Measurements from ENCODE around the gene MYO16.

MYO16 gene

GRCh38 chr13:109123971-109124370 is 494.6 kb downstream of the MYO16 start:
- Mint-ChIP-seq H3K4me1 (no peaks in the 10 kb centered on the region), H3K27me3 (no peaks in the 10 kb centered on the region), H3K27ac (no peak overlapping the region), H3K4me3 (no peak overlapping the region), H3K36me3 (ENCODE audit: low read depth) (no peaks in the 10 kb centered on the region), H3K9me3 (no peaks in the 10 kb centered on the region)
- ATAC-seq, result no peak
- DNase-seq, result no peak

- Mint-ChIP-seq H3K9me3 (no peaks in the 10 kb centered on the region), H3K27me3 (no peaks in the 10 kb centered on the region), H3K27ac (no peak overlapping the region), H3K4me3 (no peak overlapping the region), H3K36me3 (ENCODE audit: low read depth) (no peaks in the 10 kb centered on the region), H3K4me1 (no peaks in the 10 kb centered on the region)
- ATAC-seq (no peak), DNase-seq (no peak)
Observed at GRCh38 chr13:109126178-109126577, 496.8 kb downstream of the MYO16 start.

GRCh38 chr13:109126891-109127641 is 497.7 kb downstream of the MYO16 start:
- Mint-ChIP-seq H3K4me1 (no peaks in the 10 kb centered on the region), H3K36me3 (ENCODE audit: low read depth) (no peaks in the 10 kb centered on the region), H3K27ac (no peak overlapping the region), H3K9me3 (no peaks in the 10 kb centered on the region), H3K27me3 (no peaks in the 10 kb centered on the region), H3K4me3 (no peak overlapping the region)
- ATAC-seq (no peak), DNase-seq (no peak)

- Mint-ChIP-seq H3K4me1 (no peaks in the 10 kb centered on the region), H3K9me3 (no peaks in the 10 kb centered on the region), H3K27me3 (no peaks in the 10 kb centered on the region), H3K4me3 (no peak overlapping the region), H3K36me3 (ENCODE audit: low read depth) (no peaks in the 10 kb centered on the region), H3K27ac (no peak overlapping the region)
- ATAC-seq (no peak), DNase-seq (no peak)
Observed at GRCh38 chr13:109128121-109128520, 498.7 kb downstream of the MYO16 start.

GRCh38 chr13:109130093-109130835 is 500.9 kb downstream of the MYO16 start:
- Mint-ChIP-seq H3K36me3 (ENCODE audit: low read depth) (no peaks in the 10 kb centered on the region), H3K4me1 (no peaks in the 10 kb centered on the region), H3K9me3 (no peaks in the 10 kb centered on the region), H3K27ac (no peak overlapping the region), H3K27me3 (no peaks in the 10 kb centered on the region), H3K4me3 (no peak overlapping the region)
- no peak for DNase-seq
- ATAC-seq, result no peak

GRCh38 chr13:109131698-109132257 is 502.4 kb downstream of the MYO16 start:
- Mint-ChIP-seq H3K9me3 (no peaks in the 10 kb centered on the region), H3K27me3 (no peaks in the 10 kb centered on the region), H3K36me3 (ENCODE audit: low read depth) (no peaks in the 10 kb centered on the region), H3K27ac (no peak overlapping the region), H3K4me1 (no peaks in the 10 kb centered on the region), H3K4me3 (no peak overlapping the region)
- no peak for DNase-seq
- no peak for ATAC-seq

GRCh38 chr13:109135018-109135417 is 505.6 kb downstream of the MYO16 start:
- no peak for ATAC-seq
- no peak for DNase-seq
- Mint-ChIP-seq H3K4me1 (no peaks in the 10 kb centered on the region), H3K4me3 (no peak overlapping the region), H3K9me3 (no peaks in the 10 kb centered on the region), H3K36me3 (ENCODE audit: low read depth) (no peaks in the 10 kb centered on the region), H3K27ac (no peak overlapping the region), H3K27me3 (peaks cover 10% of the 10 kb centered on the region)

GRCh38 chr13:109136873-109137272 is 507.5 kb downstream of the MYO16 start:
- DNase-seq, result no peak
- no peak overlapping the region for H3K27ac Mint-ChIP-seq
- ATAC-seq, result no peak
- peaks cover 17% of the 10 kb centered on the region for H3K27me3 Mint-ChIP-seq
- H3K36me3 Mint-ChIP-seq (ENCODE audit: low read depth), result no peaks in the 10 kb centered on the region
- H3K4me3 Mint-ChIP-seq, result no peak overlapping the region
- no peaks in the 10 kb centered on the region for H3K4me1 Mint-ChIP-seq
- no peaks in the 10 kb centered on the region for H3K9me3 Mint-ChIP-seq

- no peaks in the 10 kb centered on the region for H3K4me1 Mint-ChIP-seq
- no peak for ATAC-seq
- peaks cover 33% of the 10 kb centered on the region for H3K27me3 Mint-ChIP-seq
- H3K9me3 Mint-ChIP-seq, result no peaks in the 10 kb centered on the region
- H3K27ac Mint-ChIP-seq, result no peak overlapping the region
- no peaks in the 10 kb centered on the region for H3K36me3 Mint-ChIP-seq (ENCODE audit: low read depth)
- no peak overlapping the region for H3K4me3 Mint-ChIP-seq
- no peak for DNase-seq
Observed at GRCh38 chr13:109139346-109139745, 509.9 kb downstream of the MYO16 start.

GRCh38 chr13:109140054-109140453 is 510.6 kb downstream of the MYO16 start:
- Mint-ChIP-seq H3K27ac (no peak overlapping the region), H3K27me3 (peaks cover 34% of the 10 kb centered on the region), H3K9me3 (no peaks in the 10 kb centered on the region), H3K4me3 (no peak overlapping the region), H3K36me3 (ENCODE audit: low read depth) (no peaks in the 10 kb centered on the region), H3K4me1 (no peaks in the 10 kb centered on the region)
- no peak for ATAC-seq
- no peak for DNase-seq

- Mint-ChIP-seq H3K9me3 (no peaks in the 10 kb centered on the region), H3K27me3 (peaks cover 38% of the 10 kb centered on the region), H3K36me3 (ENCODE audit: low read depth) (no peaks in the 10 kb centered on the region), H3K4me1 (no peaks in the 10 kb centered on the region), H3K4me3 (no peak overlapping the region), H3K27ac (no peak overlapping the region)
- no peak for DNase-seq
- no peak for ATAC-seq
Observed at GRCh38 chr13:109140479-109141349, 511.3 kb downstream of the MYO16 start.

- no peaks in the 10 kb centered on the region for H3K9me3 Mint-ChIP-seq
- no peaks in the 10 kb centered on the region for H3K36me3 Mint-ChIP-seq (ENCODE audit: low read depth)
- DNase-seq, result no peak
- no peak overlapping the region for H3K27ac Mint-ChIP-seq
- no peak for ATAC-seq
- no peak overlapping the region for H3K4me3 Mint-ChIP-seq
- peaks cover 40% of the 10 kb centered on the region for H3K27me3 Mint-ChIP-seq
- no peaks in the 10 kb centered on the region for H3K4me1 Mint-ChIP-seq
Observed at GRCh38 chr13:109141706-109142105, 512.3 kb downstream of the MYO16 start.

GRCh38 chr13:109144693-109145437 is 515.5 kb downstream of the MYO16 start:
- H3K27ac Mint-ChIP-seq, result no peak overlapping the region
- no peaks in the 10 kb centered on the region for H3K36me3 Mint-ChIP-seq (ENCODE audit: low read depth)
- H3K9me3 Mint-ChIP-seq, result no peaks in the 10 kb centered on the region
- peaks cover 29% of the 10 kb centered on the region for H3K27me3 Mint-ChIP-seq
- no peaks in the 10 kb centered on the region for H3K4me1 Mint-ChIP-seq
- no peak overlapping the region for H3K4me3 Mint-ChIP-seq
- DNase-seq (no peak), ATAC-seq (no peak)

- peaks cover 29% of the 10 kb centered on the region for H3K27me3 Mint-ChIP-seq
- no peak for DNase-seq
- no peaks in the 10 kb centered on the region for H3K36me3 Mint-ChIP-seq (ENCODE audit: low read depth)
- H3K4me3 Mint-ChIP-seq, result no peak overlapping the region
- H3K4me1 Mint-ChIP-seq, result no peaks in the 10 kb centered on the region
- no peak overlapping the region for H3K27ac Mint-ChIP-seq
- no peaks in the 10 kb centered on the region for H3K9me3 Mint-ChIP-seq
- ATAC-seq, result no peak
Observed at GRCh38 chr13:109145631-109146030, 516.2 kb downstream of the MYO16 start.

Measured in activated naive CD8-positive, alpha-beta T cell treated with anti-CD3 and anti-CD28 coated beads, Interleukin-2, amount 50 U/mL, for 24 hours (primary cell).